Ovary (tissue), 9 donors: Measurements from ENCODE around the gene LDHA. TPM values are rescaled to one million over a fixed set of nuclear protein-coding genes. Genes with fewer than 3 reads are reported as not detected.

Source experiments
- DNase-seq, 5 donors: peaks; one replicate each; pipeline ENCODE4 v3.0.0-alpha.2; 2019 to 2020
- H3K27ac ChIP-seq, 2 donors: fragments of 200-600 bp; one replicate each; pipeline versions ENCODE4 v1.5.1 to v1.8.0; 2019 to 2022
- H3K27me3 ChIP-seq: fragments of 200-600 bp; one replicate; pipeline ENCODE4 v1.8.0; 2022
- H3K36me3 ChIP-seq: fragments of 200-600 bp; sonication (generic); one replicate; pipeline ENCODE4 v1.5.1; 2019
- H3K4me1 ChIP-seq: one replicate; pipeline ENCODE4 v1.8.1; 2013; ENCODE audit warnings: mild to moderate bottlenecking, moderate library complexity; ENCODE audit not compliant: insufficient read depth
- H3K4me3 ChIP-seq: fragments of 200-600 bp; sonication (generic); one replicate; pipeline ENCODE4 v1.5.1; 2017
- H3K9me3 ChIP-seq, 2 donors: fragments of 200-600 bp in 1 of 2; sonication (generic) in 1 of 2; one replicate each; pipeline versions ENCODE4 v1.5.1 to v1.8.1; 2013 to 2019; ENCODE audit warnings: mild to moderate bottlenecking in 1 of 2, moderate library complexity in 1 of 2
- CTCF ChIP-seq, 3 donors: fragments of 450-650 bp in 2 of 3; fragments of 200-600 bp in 1 of 3; IDR thresholded peaks; one replicate each; pipeline versions ENCODE4 v1.5.1 to v1.8.0; 2016 to 2022; ENCODE audit warnings: antibody characterized with exemption in 3 of 3, mild to moderate bottlenecking in 1 of 3
- EP300 ChIP-seq: sonication (generic); formaldehyde crosslinking; IDR thresholded peaks from one replicate; pipeline ENCODE4 v1.6.1; 2017; ENCODE audit warnings: antibody characterized with exemption
- POLR2A ChIP-seq: fragments of 450-650 bp; IDR thresholded peaks from one replicate; pipeline ENCODE4 v1.6.1; 2017; ENCODE audit warnings: antibody characterized with exemption, mild to moderate bottlenecking, moderate library complexity
- WGBS, 3 donors: extraction: QIAGEN DNeasy Blood & Tissue Kit in 1 of 3; methylation state at CpG; one replicate each; pipeline versions ENCODE4 v1.1.5 to v1.1.7; 2013 to 2017; 5-methylcytosine and 5-hydroxymethylcytosine counted together
- intact Hi-C, 4 donors: fragments of 100-400 bp; cut with DNase I; formaldehyde crosslinking; loops; one replicate each; pipeline versions ENCODE4 v1.11.0 to v1.15.1; 2022 to 2023
- polyA plus RNA-seq, 2 donors: library from polyadenylated mRNA; stranded (reverse); fragments of 200-250 nt in 1 of 2; fragments of 350-450 nt in 1 of 2; fragmentation: Illumina TruSeq in 1 of 2; extraction: RNeasy Lipid Tissue Mini Kit (QIAGEN cat#74804) in 1 of 2; gene quantifications; one replicate each; pipeline ENCODE4 v1.2.3, GENCODE V29; 2013 to 2014
- total RNA-seq, 7 donors: library from RNA; depleted of rRNA in 2 of 7; stranded (reverse); fragments of >200 nt in 2 of 7; fragmentation: NEBNext Ultra II Directional in 3 of 7; extraction: Animal tissue kit (Norgen Biotek cat#: 25700) in 3 of 7; gene quantifications; one replicate each; pipeline versions ENCODE4 v1.1.0 to v1.2.4, GENCODE V29; 2016 to 2023
- donor health status: DM: no; HTN: no; CAD: no; lungs with moderate emphysema.
- donor health status: DM: no; HTN: no; CAD: no.
- donor health status: Bipolar disorder and iron deficiency.
- donor health status: DM: yes; HTN: yes; CAD: no.
- donor health status: DM: no; HTN: no; CAD: no.
- donor health status: DM: yes; HTN: yes; CAD: no.

The LDHA gene
- total and polyA plus RNA-seq, 9 donors: 110 to 444 (median 199) TPM

- TF ChIP-seq CTCF (IDR thresholded peaks at IDR 0.05): no peak
- 1 to 2% (median 1%) methylated on average over 3 of the region's 3 CpGs for WGBS, 3 donors
- intact Hi-C loops: loop anchor here in 3 of 4 donors (5.0 to 10.0 kb wide), 3 partner anchors 59 to 141 kb away; partner anchors contain the start of genes GTF2H1 (in 2 of the 3), HPS5 (in 2 of the 3) and TSG101 (in 1 of the 3)
- peak; percentile 68 to 79 (median 73) for DNase-seq
- H3K4me3 ChIP-seq: no peak overlapping the region
- H3K4me1 ChIP-seq: peaks cover 10% of the 10 kb centered on the region
- H3K9me3 ChIP-seq: no peaks in the 10 kb centered on the region
- peak overlapping the region; percentile 82 to 84 for H3K27ac ChIP-seq
- H3K36me3 ChIP-seq: no peaks in the 10 kb centered on the region
- no peaks in the 10 kb centered on the region for H3K27me3 ChIP-seq
Measured at GRCh38 chr11:18384157-18384641, 10.2 kb upstream of the LDHA start.

GRCh38 chr11:18390088-18390487, 4.3 kb upstream of the LDHA start:
- TF ChIP-seq POLR2A (no peak), EP300 (no peak), CTCF (IDR thresholded peaks at IDR 0.05) (no peak)
- WGBS, 3 donors: 86 to 93% (median 88%) methylated on average over 3 of the region's 3 CpGs
- H3K4me3 ChIP-seq: no peak overlapping the region
- H3K27ac ChIP-seq: no peak overlapping the region
- peaks cover 2% of the 10 kb centered on the region for H3K4me1 ChIP-seq
- no peaks in the 10 kb centered on the region for H3K36me3 ChIP-seq
- intact Hi-C loops: loop anchor here in 1 of 4 donors (10.0 kb wide), 1 partner anchor 305 kb away; the partner anchor contains the start of gene TMEM86A
- no peak for DNase-seq
- no peaks in the 10 kb centered on the region for H3K27me3 ChIP-seq
- no peaks in the 10 kb centered on the region for H3K9me3 ChIP-seq

GRCh38 chr11:18392434-18393321, 1.7 kb upstream of the LDHA start:
- H3K4me1 ChIP-seq: peaks cover 3% of the 10 kb centered on the region

More at GRCh38 chr11:18392434-18393321, 1.7 kb upstream of the LDHA start:
- WGBS, 3 donors: 90 to 97% (median 92%) methylated on average over 4 of the region's 4 CpGs
- H3K27me3 ChIP-seq: no peaks in the 10 kb centered on the region
- intact Hi-C loops: loop anchor here in 1 of 4 donors (10.0 kb wide), 1 partner anchor 302 kb away; the partner anchor contains the start of gene TMEM86A
- H3K9me3 ChIP-seq: no peaks in the 10 kb centered on the region
- no peak overlapping the region for H3K27ac ChIP-seq
- no peaks in the 10 kb centered on the region for H3K36me3 ChIP-seq
- no peak for DNase-seq
- no peak overlapping the region for H3K4me3 ChIP-seq
- no peak for TF ChIP-seq EP300
- no peak for TF ChIP-seq POLR2A
- TF ChIP-seq CTCF (IDR thresholded peaks at IDR 0.05): no peak
